SH-SY5Y (cell line): ENCODE measurements around the gene PIK3CD.

Source experiments
- GATA2 ChIP-seq: IDR thresholded peaks from 2 replicates; pipeline ENCODE4 v1.6.1; 2011; ENCODE audit warnings: mild to moderate bottlenecking, low read depth, low read length
- GATA3 ChIP-seq: IDR thresholded peaks from 2 replicates; pipeline ENCODE4 v1.6.1; 2011; ENCODE audit warnings: low read depth, mild to moderate bottlenecking, low read length, moderate library complexity

DNA sequence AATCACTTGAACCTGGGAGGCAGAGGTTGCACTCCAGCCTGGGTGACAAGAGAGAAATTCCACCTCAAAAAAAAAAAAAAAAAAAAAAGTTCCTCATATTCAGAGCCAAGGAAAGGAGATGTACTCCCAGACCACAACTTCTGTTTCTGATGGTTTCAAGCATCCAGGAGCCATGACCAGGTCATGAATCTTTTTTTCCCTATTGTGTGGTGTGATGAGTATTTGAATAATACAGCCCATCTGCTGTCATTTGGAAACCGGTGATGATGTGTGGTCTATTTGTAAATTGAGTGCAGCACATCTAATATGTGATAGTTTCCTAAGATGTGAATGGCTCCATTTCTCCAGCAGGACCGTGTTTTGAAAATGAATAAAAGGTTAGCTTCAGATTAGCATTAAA is 18.6 kb downstream of the PIK3CD start:
- TF ChIP-seq GATA2, result no peak
- TF ChIP-seq GATA3, result no peak
